RWPE2 (cell line): ENCODE measurements around the gene MAEA.

Source experiments
- ATAC-seq: fragments of 200-7000 bp; cut with Tn5 transposase; 3 replicates; pipeline ENCODE4 v1.9.1; 2021; ENCODE audit warnings: low read depth
- DNase-seq: peaks from one replicate; pipeline ENCODE4 v3.0.0-alpha.2; 2020; ENCODE audit warnings: low spot score
- H3K27ac ChIP-seq: fragments of 450-650 bp; 2 replicates; pipeline ENCODE4 v1.5.1; 2017; ENCODE audit warnings: mild to moderate bottlenecking; ENCODE audit not compliant: poor library complexity, severe bottlenecking
- H3K27me3 ChIP-seq: fragments of 250-450 bp; sonication (Bioruptor Pico); 2 replicates; pipeline ENCODE4 v1.5.1; 2021; ENCODE audit warnings: mild to moderate bottlenecking, moderate library complexity; ENCODE audit not compliant: insufficient read depth, poor library complexity, severe bottlenecking
- H3K36me3 ChIP-seq: fragments of 250-450 bp; sonication (Bioruptor Pico); 2 replicates; pipeline ENCODE4 v1.5.1; 2020; ENCODE audit warnings: low read depth, mild to moderate bottlenecking, moderate library complexity
- H3K4me1 ChIP-seq: fragments of 250-450 bp; sonication (Bioruptor Pico); 2 replicates; pipeline ENCODE4 v1.5.1; 2021; ENCODE audit warnings: mild to moderate bottlenecking, moderate library complexity; ENCODE audit not compliant: insufficient read depth, poor library complexity, severe bottlenecking
- H3K4me3 ChIP-seq: fragments of 250-450 bp; sonication (Bioruptor Pico); 2 replicates; pipeline ENCODE4 v1.5.1; 2021; ENCODE audit warnings: mild to moderate bottlenecking, moderate library complexity; ENCODE audit not compliant: severe bottlenecking
- H3K9me3 ChIP-seq: fragments of 250-450 bp; sonication (Bioruptor Pico); 2 replicates; pipeline ENCODE4 v1.5.1; 2021; ENCODE audit warnings: mild to moderate bottlenecking, moderate library complexity; ENCODE audit not compliant: severe bottlenecking
- TF ChIP-seq, protein P1 (sequence below): fragments of 450-650 bp; IDR thresholded peaks from one replicate; pipeline ENCODE4 v1.5.1; 2017; ENCODE audit warnings: mild to moderate bottlenecking, moderate library complexity; ENCODE audit not compliant: poor library complexity, severe bottlenecking

The MAEA gene

DNA sequence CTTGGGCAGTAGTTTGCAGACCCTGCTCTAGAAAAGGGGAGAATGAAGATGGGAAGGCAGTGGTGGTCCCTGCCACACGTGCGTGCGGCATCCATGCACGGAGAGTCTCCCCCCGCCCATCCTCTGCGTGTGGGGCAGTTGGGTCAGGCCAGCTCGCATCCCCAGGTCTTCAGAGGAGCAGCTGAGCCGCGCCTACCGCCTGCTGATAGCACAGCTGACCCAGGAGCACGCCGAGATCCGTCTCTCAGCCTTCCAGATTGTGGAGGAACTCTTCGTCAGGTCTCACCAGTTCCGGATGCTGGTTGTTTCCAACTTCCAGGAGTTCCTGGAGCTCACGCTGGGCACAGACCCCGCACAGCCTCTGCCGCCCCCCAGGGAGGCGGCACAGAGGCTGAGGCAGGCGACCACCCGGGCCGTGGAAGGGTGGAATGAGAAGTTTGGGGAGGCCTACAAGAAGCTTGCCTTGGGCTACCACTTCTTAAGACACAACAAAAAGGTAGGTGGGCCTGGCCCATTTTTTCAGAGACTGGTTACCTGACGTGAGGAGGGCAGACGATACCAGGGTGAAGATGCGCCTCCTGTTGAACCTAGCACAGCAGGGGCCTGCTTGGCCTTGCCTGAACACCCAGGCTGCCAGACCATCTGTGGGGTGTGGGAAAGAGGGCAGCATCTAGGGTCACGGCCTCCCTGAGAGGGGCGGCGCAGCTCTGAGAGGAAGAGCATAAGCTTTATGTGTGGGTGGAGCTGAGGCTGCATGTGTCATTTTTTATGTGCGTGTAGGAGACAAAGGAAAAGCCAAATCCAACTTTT is 59.9 kb downstream of the MAEA start:
- H3K4me3 ChIP-seq: no peak overlapping the region
- H3K36me3 ChIP-seq: peaks cover 20% of the 10 kb centered on the region
- ATAC-seq (no peak), DNase-seq (no peak)
- no peaks in the 10 kb centered on the region for H3K9me3 ChIP-seq
- TF ChIP-seq, protein P1, sequence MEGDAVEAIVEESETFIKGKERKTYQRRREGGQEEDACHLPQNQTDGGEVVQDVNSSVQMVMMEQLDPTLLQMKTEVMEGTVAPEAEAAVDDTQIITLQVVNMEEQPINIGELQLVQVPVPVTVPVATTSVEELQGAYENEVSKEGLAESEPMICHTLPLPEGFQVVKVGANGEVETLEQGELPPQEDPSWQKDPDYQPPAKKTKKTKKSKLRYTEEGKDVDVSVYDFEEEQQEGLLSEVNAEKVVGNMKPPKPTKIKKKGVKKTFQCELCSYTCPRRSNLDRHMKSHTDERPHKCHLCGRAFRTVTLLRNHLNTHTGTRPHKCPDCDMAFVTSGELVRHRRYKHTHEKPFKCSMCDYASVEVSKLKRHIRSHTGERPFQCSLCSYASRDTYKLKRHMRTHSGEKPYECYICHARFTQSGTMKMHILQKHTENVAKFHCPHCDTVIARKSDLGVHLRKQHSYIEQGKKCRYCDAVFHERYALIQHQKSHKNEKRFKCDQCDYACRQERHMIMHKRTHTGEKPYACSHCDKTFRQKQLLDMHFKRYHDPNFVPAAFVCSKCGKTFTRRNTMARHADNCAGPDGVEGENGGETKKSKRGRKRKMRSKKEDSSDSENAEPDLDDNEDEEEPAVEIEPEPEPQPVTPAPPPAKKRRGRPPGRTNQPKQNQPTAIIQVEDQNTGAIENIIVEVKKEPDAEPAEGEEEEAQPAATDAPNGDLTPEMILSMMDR: no peak
- H3K27me3 ChIP-seq: no peaks in the 10 kb centered on the region
- no peaks in the 10 kb centered on the region for H3K4me1 ChIP-seq
- H3K27ac ChIP-seq: no peak overlapping the region

DNA sequence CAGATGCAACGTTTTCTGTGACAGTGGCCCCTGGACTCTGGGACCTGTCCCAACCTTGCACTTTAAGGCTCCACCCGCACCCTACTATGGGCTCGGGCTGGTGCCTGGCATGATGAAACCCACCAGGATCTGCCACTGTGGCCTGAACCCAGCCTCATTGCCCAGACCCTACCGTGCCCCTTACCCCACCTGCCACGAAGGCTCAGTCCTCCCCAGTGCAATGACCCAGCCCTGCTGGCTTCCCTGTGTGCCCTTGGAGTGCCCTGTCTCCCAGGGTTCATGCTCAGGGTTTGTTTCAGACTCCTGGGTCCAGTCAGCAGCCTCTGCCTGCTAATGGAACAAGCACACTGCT is 60.5 kb downstream of the MAEA start:
- H3K9me3 ChIP-seq: no peaks in the 10 kb centered on the region
- peaks cover 20% of the 10 kb centered on the region for H3K36me3 ChIP-seq
- no peak for DNase-seq
- H3K4me3 ChIP-seq: no peak overlapping the region
- no peaks in the 10 kb centered on the region for H3K27me3 ChIP-seq
- H3K4me1 ChIP-seq: no peaks in the 10 kb centered on the region
- TF ChIP-seq, protein P1: no peak
- ATAC-seq: no peak
- no peak overlapping the region for H3K27ac ChIP-seq

DNA sequence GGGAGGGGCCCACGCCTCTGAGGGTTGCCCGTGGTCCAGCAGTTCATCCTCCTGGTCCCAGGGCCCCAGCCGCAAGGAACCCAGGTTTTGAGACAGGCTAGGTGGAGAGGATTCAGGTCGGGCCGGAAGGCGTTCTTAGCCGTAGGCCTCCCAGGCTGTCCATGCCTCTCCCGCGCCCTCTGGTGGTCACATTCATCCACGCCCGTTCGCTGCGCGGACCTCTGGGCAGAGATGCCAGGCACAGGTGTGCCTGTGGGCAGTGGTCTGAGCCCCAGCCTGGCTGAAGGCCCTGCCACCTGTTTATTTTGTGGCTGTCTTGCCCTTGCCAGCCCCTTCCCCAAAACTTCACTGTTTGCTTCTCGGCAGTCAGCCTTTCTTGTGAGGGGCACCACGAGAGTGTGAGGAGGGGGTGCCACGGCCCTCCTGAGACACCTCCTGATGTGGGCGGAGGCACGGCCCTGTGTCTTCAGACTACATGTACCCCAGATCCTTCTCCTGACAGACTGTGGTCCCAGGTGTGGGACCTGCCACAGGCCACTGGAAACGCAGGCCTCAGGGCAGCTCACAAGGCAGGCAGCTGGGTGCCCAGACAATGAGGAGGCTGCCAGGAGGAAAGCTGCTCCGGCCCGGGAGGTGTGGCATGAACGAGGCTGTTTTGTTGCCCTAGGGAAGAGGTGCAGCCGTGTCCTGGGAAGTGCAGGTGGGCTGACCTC is 62.3 kb downstream of the MAEA start:
- H3K9me3 ChIP-seq: no peaks in the 10 kb centered on the region
- no peak for DNase-seq
- no peak overlapping the region for H3K27ac ChIP-seq
- ATAC-seq: peak; percentile 56
- H3K27me3 ChIP-seq: no peaks in the 10 kb centered on the region
- no peak overlapping the region for H3K4me3 ChIP-seq
- peaks cover 29% of the 10 kb centered on the region for H3K36me3 ChIP-seq
- H3K4me1 ChIP-seq: no peaks in the 10 kb centered on the region
- TF ChIP-seq, protein P1: peak; percentile 95

DNA sequence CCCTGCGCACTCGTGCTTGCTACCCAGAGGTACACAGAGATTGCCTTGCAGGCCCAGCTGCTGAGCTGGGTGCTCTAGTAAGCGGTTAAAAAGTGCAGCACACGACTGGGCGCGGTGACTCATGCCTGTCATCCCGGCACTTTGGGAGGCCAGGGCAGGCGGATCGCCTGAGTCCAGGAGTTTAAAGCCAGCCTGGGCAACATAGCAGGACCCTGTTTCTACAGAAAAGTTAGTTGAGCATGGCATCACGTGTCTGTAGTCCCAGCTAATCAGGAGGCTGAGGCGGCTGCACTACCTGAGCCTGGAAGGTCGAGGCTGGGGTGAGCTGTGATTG is 62.8 kb downstream of the MAEA start:
- H3K27me3 ChIP-seq: no peaks in the 10 kb centered on the region
- H3K4me3 ChIP-seq: no peak overlapping the region
- TF ChIP-seq, protein P1: no peak
- peaks cover 29% of the 10 kb centered on the region for H3K36me3 ChIP-seq
- H3K4me1 ChIP-seq: no peaks in the 10 kb centered on the region
- no peak for DNase-seq
- H3K9me3 ChIP-seq: no peaks in the 10 kb centered on the region
- no peak for ATAC-seq
- H3K27ac ChIP-seq: no peak overlapping the region
